Activated T-cell treated with anti-CD3 and anti-CD28 coated beads for 1 hour (primary cell): ENCODE measurements around the gene RAB28.

ENCODE experiments used
- DNase-seq: peaks from one replicate; pipeline ENCODE4 v3.0.0-alpha.2; 2020; ENCODE audit warnings: low read depth

RAB28 gene

DNA sequence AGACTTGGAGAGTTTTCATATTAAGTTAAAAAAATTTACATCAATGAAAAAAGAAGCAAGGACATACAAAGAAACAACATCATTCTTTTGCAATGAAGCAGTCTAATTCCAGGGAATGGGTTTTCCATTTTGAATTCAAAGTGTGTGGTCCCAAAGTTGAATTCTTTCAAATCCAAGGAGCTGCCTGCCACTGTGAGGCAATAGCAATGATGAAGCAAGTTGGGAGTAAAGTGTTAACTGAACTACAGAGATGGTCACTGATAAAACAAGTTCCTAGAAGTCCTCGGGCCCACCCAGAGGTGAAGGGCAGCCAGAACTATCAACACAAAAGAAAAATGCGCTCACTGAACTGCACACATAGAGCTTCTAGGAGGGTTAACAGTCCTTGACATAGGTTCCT, 115.9 kb downstream of the RAB28 start:
- DNase-seq, result no peak

DNA sequence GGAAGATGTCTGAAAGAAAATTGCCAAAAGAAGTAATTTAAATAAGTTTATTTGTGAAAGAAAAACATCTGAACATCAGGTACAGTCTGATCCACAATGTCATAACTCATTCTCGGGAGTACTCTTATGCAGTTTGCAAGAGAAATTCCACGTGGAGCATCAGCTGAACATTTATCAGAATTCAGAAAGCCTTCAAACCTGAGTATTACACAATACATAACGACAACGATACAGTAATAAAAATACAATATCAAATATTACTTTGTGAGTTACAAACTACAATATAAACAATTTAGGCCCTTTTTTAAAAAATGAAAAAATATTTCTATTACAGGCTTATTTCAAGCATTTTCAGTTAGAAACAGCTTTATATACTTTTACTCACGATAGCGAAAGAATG, 116.4 kb downstream of the RAB28 start:
- no peak for DNase-seq

DNA sequence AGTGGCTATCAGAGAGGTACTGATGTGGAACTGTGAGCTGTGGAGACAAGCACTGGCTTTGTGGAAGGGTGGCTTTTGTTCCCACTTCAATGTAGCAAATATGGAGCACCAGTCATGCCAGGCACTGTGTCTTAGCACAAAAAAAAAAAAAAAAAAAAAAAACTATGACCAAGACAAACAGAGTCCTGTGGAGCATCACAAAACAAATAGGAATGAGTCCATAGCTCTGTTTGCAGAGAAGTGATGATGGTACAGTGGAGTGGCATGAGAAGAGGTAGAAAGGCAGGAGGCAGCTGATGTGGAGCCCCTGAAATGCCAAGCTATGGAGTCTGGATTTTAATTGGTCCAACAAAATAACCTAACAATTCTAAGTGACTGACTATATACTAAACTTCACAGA, 116.9 kb downstream of the RAB28 start:
- no peak for DNase-seq

DNA sequence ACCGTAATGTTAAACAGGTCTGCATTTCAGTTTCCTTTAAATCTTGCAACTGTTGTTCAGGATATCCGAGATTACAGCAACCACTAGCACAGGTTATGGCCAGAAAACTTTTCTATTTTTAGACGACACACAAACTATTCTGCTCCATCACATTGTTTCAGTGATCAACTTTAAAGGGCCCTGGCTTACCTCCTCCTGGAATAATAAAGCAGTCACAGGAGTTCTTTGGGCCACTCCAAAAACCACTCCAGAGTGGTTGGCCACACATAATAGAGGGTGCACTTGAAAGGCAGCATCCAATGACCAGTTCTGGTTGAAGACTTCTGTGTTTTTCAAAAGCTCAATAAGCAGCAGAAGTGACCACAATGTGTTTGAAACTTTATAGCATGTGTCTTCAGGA, 118.9 kb downstream of the RAB28 start:
- no peak for DNase-seq

DNA sequence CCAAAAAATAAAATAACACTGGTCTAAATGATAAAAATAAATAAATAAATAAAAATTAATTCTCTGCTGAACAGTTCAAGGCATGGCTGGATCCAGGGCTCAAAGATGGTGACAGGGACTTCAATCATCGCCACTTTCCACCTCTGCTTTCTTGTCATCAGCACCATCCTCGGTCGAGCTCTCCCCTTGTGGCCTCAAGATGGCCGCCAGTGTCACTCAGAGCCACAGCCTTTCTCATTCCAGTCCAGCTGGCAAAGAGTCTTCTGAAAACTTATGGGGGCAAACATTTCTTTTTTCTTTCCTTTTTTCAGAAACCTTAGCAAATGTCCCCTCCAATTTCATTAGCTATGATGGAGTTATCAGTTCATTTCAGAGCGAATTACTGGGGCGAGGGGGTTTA, 119.5 kb downstream of the RAB28 start:
- DNase-seq, result no peak

DNA sequence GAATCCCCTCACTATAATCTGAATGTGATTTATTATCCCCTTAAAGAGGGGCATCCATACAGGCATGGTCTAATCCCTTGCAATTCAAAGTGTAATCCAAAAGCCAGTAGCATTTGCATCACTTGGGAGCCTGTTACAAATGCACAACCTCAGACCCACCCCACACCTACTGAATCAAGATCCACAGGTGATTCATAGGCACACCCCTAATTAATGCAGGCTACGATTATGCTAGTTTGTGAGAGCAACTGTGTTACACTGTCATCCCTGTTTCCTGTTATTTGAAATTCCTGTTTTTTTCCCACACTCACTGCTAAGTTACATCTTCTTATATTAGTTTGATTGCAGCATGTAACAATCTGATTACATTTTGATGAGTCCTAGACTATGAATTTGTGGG, 120.0 kb downstream of the RAB28 start:
- no peak for DNase-seq

DNA sequence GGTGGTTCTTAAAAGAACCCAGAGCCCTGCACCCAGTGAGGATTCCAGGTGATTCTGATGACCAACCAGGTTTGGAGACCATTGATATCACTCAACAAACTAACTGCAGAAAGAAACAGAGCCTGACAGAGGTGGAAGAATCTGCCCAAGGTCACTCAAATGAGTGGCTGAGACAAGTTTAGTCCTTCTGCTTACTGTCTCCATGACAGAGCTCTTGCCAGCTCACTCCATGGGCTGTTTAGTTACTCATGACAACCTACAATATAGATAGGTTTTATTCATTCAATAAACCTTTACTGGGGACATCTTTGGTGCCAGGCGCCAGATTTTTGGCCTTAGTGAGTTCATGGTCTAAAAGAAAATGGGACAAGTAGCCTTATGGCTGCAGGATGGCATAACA, 124.3 kb downstream of the RAB28 start:
- no peak for DNase-seq

DNA sequence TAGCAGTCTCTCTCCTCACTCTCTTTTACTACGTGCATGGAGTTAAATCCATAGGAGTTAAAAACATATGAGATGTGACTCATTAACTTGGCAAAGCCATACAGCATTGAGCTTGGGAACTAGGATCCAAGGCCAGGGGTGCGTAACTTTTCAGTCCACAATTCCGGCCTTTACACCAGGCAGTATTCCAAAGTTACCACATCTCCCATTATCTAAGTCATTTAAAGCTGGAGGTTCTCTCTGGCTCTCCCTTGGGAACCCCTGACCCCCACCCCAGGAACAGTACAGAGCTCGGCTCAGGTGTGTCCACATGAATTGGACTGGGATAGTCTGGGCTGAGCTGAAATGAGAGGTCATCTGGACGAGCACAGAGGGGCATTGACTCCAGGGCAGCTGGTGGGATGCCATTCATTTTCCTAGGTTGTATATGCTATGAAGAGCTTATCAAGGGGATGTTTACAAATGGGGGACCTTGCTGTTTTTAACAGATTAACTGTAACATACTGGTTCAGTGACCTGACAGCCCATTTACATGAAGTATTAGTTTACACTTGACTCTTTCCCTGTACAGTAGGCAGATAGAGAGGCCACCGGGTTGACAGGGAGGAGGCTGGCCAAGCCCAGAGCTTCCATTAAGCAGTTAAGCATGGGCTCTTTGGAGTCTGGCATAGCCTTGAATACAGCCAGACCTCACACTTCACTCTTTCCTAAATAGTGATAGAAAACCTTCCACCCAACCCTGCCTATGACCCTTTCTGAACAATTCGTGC, 128.8 kb downstream of the RAB28 start:
- no peak for DNase-seq

DNA sequence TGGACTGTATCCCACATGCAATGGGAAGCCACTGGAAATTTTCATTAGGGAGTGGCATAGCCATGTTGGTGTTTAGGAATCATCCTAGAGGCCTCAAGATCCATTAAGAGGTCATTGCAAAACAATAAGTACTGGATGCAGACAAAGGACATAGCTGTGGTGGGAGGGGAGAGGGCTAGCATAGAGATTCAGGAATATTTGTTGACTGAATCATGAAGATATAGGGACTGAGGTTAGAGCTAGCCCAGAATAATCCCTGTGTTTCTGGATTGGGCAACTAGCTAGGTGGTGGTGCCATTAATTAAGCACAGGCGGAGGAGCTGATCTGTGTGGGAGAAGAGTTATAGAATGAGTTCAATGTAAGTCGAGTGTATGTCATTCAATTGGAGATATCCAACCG, 135.0 kb downstream of the RAB28 start:
- no peak for DNase-seq

DNA sequence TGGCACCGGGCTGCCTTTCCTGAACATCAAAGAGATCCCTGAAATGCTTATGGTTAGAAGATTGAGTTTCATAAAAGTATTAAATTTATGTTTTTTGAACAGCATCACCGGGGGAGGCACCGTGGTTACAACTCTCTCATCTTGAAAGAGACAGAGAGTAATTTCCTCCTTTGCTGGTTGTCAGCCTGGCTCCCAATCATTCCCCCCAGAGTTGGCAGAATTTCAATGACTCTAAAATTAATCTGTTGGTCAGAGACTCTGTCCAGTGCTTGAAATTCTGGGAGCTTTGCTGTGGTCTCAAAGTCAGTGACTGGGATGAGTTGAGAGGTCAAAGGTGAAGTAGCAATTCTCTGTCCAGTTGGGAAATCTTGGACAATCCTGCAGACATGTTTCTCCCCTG, 135.9 kb downstream of the RAB28 start:
- no peak for DNase-seq

DNA sequence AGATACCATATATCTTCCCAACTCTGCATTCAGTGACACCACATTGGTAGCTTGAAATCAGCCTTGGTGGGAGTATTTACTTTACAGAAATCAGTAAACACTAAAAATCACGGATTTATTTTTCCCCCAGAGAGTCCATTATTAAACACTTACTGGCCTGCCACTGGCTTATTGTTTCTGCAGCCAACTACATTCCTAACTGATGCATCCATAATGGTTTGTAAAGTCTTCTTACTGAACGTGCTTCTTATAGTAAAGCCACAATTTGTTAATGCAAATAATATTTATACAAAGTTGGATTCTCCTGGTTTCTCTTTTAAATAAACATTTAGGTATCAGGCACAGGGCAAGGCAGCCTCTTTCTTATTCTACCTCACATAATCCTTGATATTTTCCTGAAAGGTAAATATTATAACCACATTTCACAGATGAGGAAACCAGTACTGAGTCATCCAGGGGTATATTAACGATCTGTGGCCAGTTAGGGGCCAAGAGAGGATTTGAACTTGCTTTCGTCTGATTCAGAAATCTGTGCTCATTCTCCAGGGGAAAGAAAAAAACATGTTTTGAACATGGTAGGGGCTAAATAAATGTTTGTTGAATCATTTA, 136.5 kb downstream of the RAB28 start:
- DNase-seq, result no peak

DNA sequence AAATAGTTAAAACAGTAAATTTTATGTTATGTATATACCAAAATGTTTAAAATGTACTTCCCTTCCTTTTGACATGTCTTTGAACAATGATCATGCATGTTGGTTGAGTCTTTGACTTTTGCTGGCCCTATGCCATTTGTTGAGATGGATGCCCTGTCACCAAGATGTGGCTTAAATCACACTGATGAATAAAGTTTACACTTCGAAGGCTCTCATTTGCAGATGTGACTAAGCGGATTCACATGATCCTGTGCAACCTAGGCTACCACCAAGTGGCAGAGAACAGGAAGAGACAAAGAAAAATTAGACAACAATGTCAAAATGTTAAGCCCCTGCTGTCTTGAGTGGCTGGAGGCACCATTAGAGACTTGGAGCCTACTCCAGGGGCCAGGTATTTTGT, 139.9 kb downstream of the RAB28 start:
- DNase-seq, result no peak

DNA sequence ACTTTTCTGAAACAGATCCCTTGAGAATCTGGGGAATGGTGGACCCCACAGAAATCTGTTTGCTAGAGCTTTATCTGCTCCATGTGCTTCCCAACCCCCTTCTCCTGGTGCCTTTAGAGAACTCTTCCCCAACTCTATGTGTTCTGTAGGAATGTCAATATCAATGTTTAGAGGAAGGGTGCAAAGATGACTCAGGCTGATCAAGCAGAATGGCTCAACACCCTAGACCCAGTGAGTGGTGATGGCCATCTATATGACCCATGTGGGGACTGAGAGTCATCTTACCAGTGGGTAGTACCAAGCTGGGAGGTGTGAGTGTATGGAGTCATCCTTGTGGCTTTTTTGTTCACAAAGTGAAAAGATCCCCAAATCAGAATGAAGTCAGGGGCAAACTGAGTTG, 143.5 kb downstream of the RAB28 start:
- DNase-seq, result no peak

DNA sequence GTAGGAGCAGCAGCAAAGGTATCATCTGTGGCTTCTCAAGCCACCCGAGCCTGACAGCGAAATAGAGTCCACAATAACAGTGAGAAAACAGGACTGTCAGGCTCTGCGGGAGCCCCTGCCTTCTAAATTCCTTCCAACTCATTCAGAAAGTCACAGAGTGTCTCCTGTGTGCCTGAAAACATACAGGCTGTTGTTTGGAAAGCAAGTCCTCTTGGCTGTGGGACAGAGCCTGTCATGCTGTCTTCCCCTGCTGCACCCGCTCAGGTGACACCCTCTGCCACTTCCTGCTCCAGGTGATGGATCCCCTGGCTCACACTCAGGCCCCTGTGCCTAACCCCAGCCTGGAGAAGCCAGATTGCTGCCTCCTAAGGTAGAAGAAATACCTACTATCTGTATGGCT, 152.3 kb downstream of the RAB28 start:
- no peak for DNase-seq

DNA sequence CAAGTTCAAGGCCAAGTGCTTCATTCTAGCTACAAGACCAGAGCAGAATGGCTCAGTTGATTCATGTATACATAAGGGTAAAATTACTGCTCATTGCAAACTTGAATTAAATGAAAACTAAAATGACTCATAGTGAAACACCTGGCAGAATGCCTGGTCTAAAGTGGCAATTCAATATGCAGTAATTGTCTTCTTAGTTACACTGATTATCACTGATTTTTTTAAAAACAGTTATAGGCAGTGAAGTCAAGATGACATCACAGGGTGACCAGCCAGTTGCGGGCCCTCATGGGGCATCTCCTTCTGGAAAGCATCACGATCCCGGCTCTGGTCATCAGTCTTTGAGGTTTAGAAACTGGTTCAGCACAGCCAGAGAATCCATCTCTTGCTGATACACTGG, 154.2 kb downstream of the RAB28 start:
- DNase-seq, result no peak

DNA sequence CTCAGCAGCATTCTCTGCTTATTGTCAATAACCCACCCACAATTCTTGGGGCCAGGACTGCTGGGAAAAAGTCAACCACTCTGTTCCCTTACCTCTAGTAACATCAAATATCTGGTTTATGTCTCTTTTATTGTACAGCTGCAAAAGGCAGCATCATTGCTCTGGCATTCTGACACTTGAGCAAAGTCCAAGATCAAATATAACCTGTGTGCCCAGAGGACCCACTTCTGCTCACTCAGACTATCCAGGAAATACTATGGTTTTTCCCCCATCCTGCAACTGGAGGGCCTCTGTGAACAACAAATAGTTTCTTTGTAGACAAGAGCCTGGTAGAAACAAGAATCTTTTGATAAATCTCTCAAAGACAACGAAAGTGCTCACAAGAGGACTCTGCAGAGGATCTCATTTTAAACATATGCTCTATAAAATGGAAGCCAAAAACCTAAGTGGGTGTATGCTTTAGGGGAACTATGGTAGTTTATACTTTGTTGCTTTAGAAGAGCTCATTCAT, 154.7 kb downstream of the RAB28 start:
- no peak for DNase-seq

DNA sequence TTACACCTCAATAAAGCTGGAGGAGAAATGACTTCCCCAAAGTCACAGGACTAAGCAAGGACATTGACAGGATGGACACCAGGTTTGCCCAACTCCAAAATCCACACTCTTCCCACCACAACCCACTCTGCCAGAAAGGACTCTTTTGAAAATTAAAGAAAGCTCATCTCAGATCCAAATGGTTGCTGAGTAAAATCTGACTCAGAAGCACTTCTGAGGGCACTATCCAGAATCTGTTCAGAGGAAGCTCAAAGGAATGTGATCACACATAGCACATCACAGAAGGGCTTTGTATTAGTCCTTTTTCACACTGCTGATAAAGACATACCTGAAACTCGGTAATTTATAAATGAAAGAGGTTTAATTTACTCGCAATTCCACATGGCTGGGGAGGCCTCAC, 155.5 kb downstream of the RAB28 start:
- no peak for DNase-seq

DNA sequence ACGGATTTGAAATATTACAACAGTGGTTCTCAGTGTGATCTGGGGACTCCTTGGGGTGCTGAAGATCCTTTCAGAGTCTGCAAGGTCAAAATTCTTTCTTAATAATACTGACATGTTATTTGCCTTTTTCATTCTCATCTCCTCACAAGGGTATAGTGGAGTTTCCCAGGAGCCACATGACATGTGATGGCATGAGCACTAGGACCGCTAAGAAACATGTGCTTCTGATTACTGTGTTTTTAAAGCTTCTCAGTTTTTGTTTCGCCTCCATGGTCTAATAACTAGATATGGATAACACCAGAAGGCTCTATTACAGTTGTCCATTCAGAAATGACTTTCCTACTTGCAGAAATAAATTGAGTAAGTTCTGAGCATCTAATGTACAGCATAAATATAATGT, 156.1 kb downstream of the RAB28 start:
- no peak for DNase-seq

DNA sequence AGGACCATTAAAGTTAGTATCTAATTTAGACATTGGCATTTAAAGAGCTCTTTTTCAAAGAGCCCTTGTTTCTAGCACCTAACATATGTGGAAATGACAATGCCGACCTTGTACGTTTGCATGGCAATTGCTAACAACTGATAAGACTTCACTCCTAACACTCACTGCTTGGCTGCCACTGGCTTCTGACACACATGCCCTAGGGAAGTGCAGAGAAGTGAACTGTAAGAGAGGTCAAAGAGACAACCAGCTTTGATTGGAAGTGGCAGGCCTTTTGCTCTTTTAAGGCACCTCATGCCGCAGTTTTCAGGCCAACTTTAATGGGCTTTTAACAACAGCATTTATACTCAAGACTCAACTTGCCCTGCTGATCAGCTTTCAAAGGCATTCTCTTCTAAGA, 158.4 kb downstream of the RAB28 start:
- no peak for DNase-seq

DNA sequence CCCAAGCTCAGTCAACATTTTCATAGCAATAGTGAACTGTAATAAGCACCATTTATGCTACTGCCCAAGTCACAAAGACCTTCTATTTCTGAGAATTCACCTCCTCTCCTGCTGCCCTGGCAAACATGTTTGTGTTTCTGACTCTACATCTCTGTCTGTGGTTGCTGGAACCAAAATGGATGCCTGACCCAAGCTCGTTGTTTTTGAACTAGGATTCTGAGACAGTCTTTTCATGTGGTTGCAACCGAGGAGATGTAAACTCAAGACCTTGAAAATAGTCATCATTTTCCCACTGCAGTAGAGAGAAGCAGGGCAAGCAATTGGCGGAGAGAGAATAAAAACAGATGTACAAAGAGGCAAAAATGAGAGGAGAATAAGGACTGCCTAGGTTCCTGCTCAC, 160.2 kb downstream of the RAB28 start:
- no peak for DNase-seq

DNA sequence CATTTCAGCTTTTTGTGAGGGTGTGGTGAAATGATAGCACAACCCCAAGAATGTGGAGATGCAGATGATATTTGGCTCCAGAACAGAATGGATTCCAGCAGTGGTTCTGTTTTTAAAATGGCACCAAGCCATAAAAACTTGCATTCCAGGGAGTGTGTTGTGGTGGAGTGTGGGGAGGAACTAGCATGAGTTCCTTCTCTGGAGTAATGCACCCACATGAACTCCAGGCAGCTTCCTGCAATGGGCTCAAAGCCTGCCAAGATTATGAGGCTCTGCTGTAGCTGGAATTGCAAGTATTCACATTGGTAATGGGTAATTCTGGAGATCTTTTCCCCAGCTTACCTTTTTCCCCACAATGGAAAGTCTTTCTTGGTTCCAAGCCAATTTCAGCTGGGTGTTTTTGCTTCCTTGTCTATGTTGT, 161.4 kb downstream of the RAB28 start:
- no peak for DNase-seq
